Chondrocyte (in vitro differentiated cells): Measurements from ENCODE around the gene LPIN1. TPM values are rescaled to one million over a fixed set of nuclear protein-coding genes. Genes with fewer than 3 reads are reported as not detected.

Experiments used
- DNase-seq: peaks from one replicate; pipeline ENCODE4 v3.0.0; 2021; ENCODE audit warnings: mixed read lengths, low spot score
- H3K27ac Mint-ChIP-seq: one replicate; pipeline ENCODE4 v1.8.0; 2021; ENCODE audit warnings: mild to moderate bottlenecking, moderate library complexity, mixed read lengths; ENCODE audit not compliant: unreplicated experiment
- H3K27me3 Mint-ChIP-seq: 2 replicates; pipeline ENCODE4 v1.8.0; 2021; ENCODE audit warnings: low read depth, mixed read lengths
- H3K36me3 Mint-ChIP-seq: 2 replicates; pipeline ENCODE4 v1.8.0; 2021; ENCODE audit warnings: low read depth, mixed read lengths
- H3K4me1 Mint-ChIP-seq: 2 replicates; pipeline ENCODE4 v1.8.0; 2021; ENCODE audit warnings: low read depth, mild to moderate bottlenecking, mixed read lengths
- H3K4me3 Mint-ChIP-seq: one replicate; pipeline ENCODE4 v1.8.0; 2021; ENCODE audit warnings: mild to moderate bottlenecking, moderate library complexity, mixed read lengths; ENCODE audit not compliant: unreplicated experiment
- H3K9me3 Mint-ChIP-seq: 2 replicates; pipeline ENCODE4 v1.8.0; 2021; ENCODE audit warnings: low read depth, mixed read lengths
- CTCF ChIP-seq: fragments of 200-600 bp; sonication (generic); IDR thresholded peaks from 2 replicates; pipeline ENCODE4 v1.5.0; 2021; ENCODE audit warnings: antibody characterized with exemption, mild to moderate bottlenecking, moderate library complexity
- total RNA-seq: library from RNA; stranded (reverse); gene quantifications from 3 replicates; pipeline ENCODE4 v1.2.1, GENCODE V29; 2021

Gene LPIN1
- total RNA-seq, 1 donor from 2014 or later = 17.5 TPM

- Mint-ChIP-seq H3K4me3 (no peak overlapping the region), H3K4me1 (peaks cover 28% of the 10 kb centered on the region), H3K27me3 (no peaks in the 10 kb centered on the region)
Measured at GRCh38 chr2:11742317-11742701, 4.1 kb upstream of the LPIN1 start.

DNA sequence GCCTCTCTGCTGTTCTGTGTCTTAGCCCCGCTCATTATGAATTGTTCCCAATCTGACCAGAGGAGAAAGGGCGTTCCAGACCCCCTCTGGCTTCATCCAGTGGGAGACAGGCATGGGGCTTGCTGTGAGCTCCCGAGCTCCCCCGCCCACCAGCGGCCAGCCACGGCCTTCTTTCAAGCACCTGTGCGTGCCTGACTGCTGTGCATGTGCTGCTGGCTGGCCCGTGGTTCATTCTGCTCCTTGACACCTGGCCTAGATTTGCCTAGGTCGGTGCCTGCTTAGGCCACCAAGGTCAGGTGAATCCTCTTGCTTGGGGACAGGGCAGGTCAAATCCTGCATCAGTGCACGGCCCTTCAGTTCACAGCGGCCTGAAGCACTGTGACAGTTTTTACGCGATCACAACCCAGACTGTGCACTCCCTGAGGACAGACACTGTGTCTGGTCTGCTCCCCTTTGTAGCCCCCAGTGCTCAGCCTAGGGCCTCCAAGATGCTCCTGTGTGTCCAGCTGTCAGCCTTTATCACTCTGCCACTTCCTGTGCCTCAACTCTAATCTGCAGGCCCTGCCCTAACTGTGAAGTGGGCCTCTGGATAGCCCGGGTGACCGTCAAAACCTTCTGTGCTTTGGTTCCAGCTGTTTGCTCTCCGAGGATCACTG is 3.6 kb upstream of the LPIN1 start:
- Mint-ChIP-seq H3K27me3 (no peaks in the 10 kb centered on the region), H3K4me1 (peaks cover 34% of the 10 kb centered on the region), H3K36me3 (no peaks in the 10 kb centered on the region), H3K27ac (no peak overlapping the region), H3K4me3 (no peak overlapping the region), H3K9me3 (no peaks in the 10 kb centered on the region)
- no peak for DNase-seq
- TF ChIP-seq CTCF = no peak

More at GRCh38 chr2:11742317-11742701, 4.1 kb upstream of the LPIN1 start:
- Mint-ChIP-seq H3K36me3 (no peaks in the 10 kb centered on the region), H3K9me3 (no peaks in the 10 kb centered on the region), H3K27ac (no peak overlapping the region)
- no peak for DNase-seq
- no peak for TF ChIP-seq CTCF

- H3K27ac Mint-ChIP-seq = no peak overlapping the region
- TF ChIP-seq CTCF = no peak
- H3K9me3 Mint-ChIP-seq = no peaks in the 10 kb centered on the region
- no peaks in the 10 kb centered on the region for H3K27me3 Mint-ChIP-seq
- H3K4me1 Mint-ChIP-seq = peaks cover 38% of the 10 kb centered on the region
- no peak for DNase-seq
- H3K36me3 Mint-ChIP-seq = no peaks in the 10 kb centered on the region
- H3K4me3 Mint-ChIP-seq = no peak overlapping the region
Measured at GRCh38 chr2:11743366-11743765, 3.1 kb upstream of the LPIN1 start.

- no peak for DNase-seq
- no peak for TF ChIP-seq CTCF
- Mint-ChIP-seq H3K27ac (peak overlapping the region; percentile 89), H3K4me1 (peaks cover 33% of the 10 kb centered on the region), H3K36me3 (no peaks in the 10 kb centered on the region), H3K4me3 (peak overlapping the region; percentile 58), H3K27me3 (no peaks in the 10 kb centered on the region), H3K9me3 (no peaks in the 10 kb centered on the region)
Measured at GRCh38 chr2:11743846-11744553, 2.4 kb upstream of the LPIN1 start.

DNA sequence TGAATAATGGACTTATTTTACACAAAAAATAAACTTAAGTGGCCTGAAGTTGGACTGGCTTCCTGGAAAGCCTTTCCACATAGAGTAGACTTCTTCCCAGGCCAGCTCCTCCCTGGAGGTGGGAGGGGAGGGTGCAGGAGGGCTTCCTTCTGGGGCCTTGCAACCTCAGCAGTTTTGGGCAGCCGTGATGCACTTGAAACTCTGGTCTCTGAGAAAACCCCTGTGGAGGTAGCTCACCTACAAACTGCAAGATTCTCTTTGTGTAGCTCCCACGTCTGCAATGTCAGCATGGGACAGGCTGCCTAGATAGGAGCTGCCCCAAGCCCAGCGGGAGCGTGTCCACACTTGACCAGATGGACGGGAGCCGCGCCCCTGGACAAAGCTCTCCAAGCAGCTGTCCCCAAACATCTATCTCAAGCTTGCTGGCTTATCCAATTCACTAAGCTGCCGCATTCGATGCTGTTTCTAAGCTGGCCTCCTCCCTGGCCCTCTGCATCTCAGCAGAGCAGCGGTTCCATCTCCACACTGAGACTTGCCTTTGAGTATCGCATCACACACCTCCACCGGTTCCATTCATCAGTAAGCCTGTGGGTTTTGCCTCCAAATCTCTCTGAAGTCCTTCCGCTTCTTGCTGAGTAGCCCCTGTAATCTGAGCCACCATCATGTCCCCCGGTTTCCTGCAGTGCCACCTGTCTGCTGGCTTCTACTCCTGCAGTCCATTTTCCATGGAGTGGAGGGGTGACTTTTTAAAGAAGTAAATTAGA is 1.6 kb upstream of the LPIN1 start:
- Mint-ChIP-seq H3K9me3 (no peaks in the 10 kb centered on the region), H3K4me3 (peak overlapping the region; percentile 58), H3K36me3 (no peaks in the 10 kb centered on the region), H3K27ac (peak overlapping the region; percentile 89), H3K4me1 (peaks cover 34% of the 10 kb centered on the region), H3K27me3 (no peaks in the 10 kb centered on the region)
- peak; percentile 70 for TF ChIP-seq CTCF
- no peak for DNase-seq
